ENCODE results near the gene ATP6V1E1. TPM values are rescaled to one million over a fixed set of nuclear protein-coding genes. Genes with fewer than 3 reads are reported as not detected.

ATP6V1E1 gene
- total RNA-seq, 1 donor = 177 TPM

GRCh38 chr22:17583151-17583550 is 45.4 kb downstream of the ATP6V1E1 start:
- DNase-seq (ENCODE audit: low read depth) = no peak
- TF ChIP-seq CTCF (IDR thresholded peaks at IDR 0.05; ENCODE audit: insufficient read depth, low read depth, low read length) = no peak
- H3K4me3 ChIP-seq (ENCODE audit: low read depth, low read length) = no peak overlapping the region

- DNase-seq (ENCODE audit: low read depth) = no peak
- TF ChIP-seq CTCF (IDR thresholded peaks at IDR 0.05; ENCODE audit: insufficient read depth, low read depth, low read length) = no peak
These were observed 46.9 kb downstream of the ATP6V1E1 start for GRCh38 chr22:17581631-17582030.

GRCh38 chr22:17581056-17581455 is 47.5 kb downstream of the ATP6V1E1 start:
- DNase-seq (ENCODE audit: low read depth) = no peak
- no peak overlapping the region for H3K4me3 ChIP-seq (ENCODE audit: low read depth, low read length)
- TF ChIP-seq CTCF (IDR thresholded peaks at IDR 0.05; ENCODE audit: insufficient read depth, low read depth, low read length) = no peak

More at GRCh38 chr22:17581631-17582030, 46.9 kb downstream of the ATP6V1E1 start:
- H3K4me3 ChIP-seq (ENCODE audit: low read depth, low read length) = no peak overlapping the region

GRCh38 chr22:17580441-17581031 is 48.0 kb downstream of the ATP6V1E1 start:
- no peak overlapping the region for H3K4me3 ChIP-seq (ENCODE audit: low read depth, low read length)
- no peak for TF ChIP-seq CTCF (IDR thresholded peaks at IDR 0.05; ENCODE audit: insufficient read depth, low read depth, low read length)
- DNase-seq (ENCODE audit: low read depth) = no peak

- no peak overlapping the region for H3K4me3 ChIP-seq (ENCODE audit: low read depth, low read length)
- TF ChIP-seq CTCF (IDR thresholded peaks at IDR 0.05; ENCODE audit: insufficient read depth, low read depth, low read length) = no peak
- no peak for DNase-seq (ENCODE audit: low read depth)
These were observed 49.0 kb downstream of the ATP6V1E1 start for GRCh38 chr22:17579535-17579981.

- H3K4me3 ChIP-seq (ENCODE audit: low read depth, low read length) = no peak overlapping the region
- peak; percentile 37 for DNase-seq (ENCODE audit: low read depth)
- no peak for TF ChIP-seq CTCF (IDR thresholded peaks at IDR 0.05; ENCODE audit: insufficient read depth, low read depth, low read length)
These were observed 50.3 kb downstream of the ATP6V1E1 start for GRCh38 chr22:17578136-17578754.
